GM21360 (cell line): ENCODE measurements around the gene PRR15L.
"Not testable (repeated sequence)": the region's sequence is repeated elsewhere in the genome, so short reads cannot be mapped to it uniquely, and the experiment has no call there.

Experiments used
- ATAC-seq: cut with Tn5 transposase; IDR thresholded peaks from one replicate; pipeline ENCODE4 v1.9.1; 2021; ENCODE audit warnings: mild to moderate bottlenecking, moderate library complexity; ENCODE audit not compliant: unreplicated experiment

The PRR15L gene

DNA sequence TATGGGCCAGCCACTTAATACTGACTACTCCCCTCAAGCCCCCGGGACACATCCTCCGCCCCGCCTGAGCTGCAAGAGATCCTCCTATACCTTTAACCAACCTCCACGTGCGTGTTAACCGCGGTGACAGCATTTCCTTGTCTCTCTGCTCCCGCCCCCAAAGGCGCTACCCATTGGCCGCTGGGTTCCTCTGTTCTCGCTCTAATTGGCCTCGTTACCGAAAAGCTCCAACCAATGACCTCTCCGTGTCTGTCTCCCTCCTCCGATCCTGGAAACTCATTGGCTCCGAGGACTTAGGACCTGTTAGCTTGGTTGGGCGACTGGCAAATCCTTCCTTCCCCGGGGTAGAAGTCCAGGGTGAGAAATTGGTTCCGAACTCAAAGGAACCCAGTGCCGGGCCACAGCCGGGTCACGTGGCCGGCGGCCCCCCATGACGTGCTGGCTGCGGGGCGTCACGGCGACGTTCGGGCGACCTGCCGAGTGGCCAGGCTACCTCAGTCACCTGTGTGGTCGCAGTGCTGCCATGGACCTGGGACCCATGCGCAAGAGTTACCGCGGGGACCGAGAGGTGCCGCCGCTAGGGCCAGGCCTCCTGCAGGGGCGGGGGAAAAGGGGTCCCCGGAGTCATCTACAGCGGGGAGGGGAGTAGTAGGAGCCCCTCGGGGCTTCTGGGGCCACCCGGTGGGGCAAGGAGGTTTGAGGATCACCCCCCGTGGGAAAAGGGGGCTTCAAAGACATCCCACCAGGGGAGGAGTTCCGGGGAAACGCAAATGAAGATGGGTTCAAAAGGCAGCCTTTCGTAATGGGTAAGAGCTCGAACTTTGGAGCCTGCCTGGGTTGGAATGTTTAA, 16.2 kb downstream of the PRR15L start, which contains the start of gene PNPO:
TSS of gene PNPO (plus strand) at position 326 of the 850 bp plus-strand sequence. CDS start at position 431, 105 bp downstream.
- peak; percentile 84 for ATAC-seq

GRCh38 chr17:47937941-47938340, 19.7 kb downstream of the PRR15L start:
- no peak for ATAC-seq

DNA sequence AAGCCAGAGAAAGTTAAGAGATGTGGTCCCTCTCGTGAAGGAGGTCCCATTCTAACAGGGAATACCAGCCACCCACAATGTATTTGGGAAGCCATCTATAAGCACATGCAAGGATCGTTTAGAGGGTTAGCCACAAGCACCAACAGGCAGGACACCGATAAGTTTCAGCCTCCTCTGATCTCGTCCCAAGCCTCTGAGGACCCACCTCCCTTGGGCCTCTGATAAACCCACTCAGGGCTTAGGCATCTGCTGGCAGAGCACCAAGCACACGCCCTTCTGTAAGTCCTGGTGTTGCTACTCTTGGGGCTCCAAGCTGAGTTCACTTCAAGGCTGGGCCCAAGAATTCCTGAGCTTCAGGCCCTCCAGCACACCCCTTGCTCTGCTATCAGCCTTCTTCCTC, 21.7 kb downstream of the PRR15L start:
- ATAC-seq, result no peak

GRCh38 chr17:47935468-47935867, 22.2 kb downstream of the PRR15L start:
- not testable (repeated sequence) for ATAC-seq

DNA sequence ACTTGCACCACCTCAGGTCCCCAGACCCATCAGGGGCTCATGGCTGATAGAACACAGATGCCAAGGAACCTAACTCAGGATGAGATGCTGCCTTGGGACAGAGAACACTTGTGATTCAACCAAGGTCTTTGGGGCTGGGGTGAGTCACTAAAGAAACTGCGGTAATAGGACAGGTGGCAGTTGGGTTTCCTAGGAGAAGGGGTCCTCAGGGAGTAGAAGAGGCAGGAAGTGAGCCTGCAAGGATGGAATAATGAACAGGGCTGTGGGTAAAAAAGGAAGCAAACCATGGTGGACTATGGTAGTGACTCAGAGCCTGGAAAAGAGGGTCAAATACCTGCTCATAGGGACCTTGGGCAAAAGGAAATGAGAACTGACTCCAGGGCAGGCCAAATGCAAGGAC, 22.8 kb downstream of the PRR15L start:
- no peak for ATAC-seq

DNA sequence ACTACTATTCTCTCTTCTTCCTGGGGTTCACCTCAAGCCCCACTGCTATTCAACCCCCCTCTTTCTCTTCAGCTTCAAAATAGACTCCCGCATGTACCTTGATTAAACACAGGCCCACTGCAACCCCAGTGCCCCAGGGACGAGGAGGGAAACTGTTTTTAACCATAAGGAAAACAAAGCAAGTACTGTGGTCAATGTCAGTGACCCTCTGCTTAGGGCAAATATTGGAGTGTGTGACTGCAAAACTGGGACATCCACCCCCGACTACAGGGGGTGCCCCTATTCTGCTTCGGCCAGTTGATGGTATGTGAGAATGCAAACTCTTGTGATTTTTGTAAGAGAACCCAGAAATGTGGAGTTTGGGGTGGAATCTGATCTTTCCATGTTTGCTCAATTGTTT, 25.8 kb downstream of the PRR15L start:
- ATAC-seq, result no peak

DNA sequence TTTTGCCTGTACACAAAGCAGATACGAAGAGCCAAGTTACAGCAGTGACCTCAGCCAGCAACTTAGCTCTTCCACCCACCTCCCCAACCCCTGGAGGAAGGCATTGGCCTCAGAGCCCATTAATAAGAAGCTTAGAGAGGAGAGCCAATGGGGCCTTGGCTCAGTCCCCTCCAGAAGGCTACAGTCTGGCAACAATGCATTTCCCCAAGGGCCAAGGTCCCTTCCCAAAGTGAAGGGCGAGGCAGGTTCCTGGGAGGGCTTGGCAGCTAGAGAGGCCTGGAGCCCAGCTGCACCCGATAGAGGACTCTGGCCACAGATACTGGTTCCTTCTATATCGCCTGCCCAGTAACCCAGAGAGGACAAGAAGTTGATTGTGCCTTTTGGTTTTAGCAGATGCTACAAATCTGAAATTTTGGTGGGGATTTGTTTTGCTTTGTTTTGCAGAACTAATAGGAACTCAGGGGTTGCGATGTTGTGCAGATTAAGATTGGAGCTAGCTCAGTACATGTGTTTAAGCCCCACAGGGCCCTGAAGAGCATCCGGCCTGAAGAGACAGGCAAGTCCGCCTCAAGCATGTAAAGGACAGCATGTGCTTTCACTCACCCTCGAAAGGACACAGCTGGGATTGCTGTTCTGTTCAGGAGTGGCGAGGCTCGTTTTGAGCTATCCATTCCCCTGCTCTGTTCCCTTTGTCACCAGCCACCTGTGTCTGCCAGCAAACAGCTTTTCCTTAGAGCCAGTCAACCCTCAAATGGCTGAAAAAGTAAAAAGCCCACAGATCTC, 28.3 kb downstream of the PRR15L start:
- no peak for ATAC-seq

DNA sequence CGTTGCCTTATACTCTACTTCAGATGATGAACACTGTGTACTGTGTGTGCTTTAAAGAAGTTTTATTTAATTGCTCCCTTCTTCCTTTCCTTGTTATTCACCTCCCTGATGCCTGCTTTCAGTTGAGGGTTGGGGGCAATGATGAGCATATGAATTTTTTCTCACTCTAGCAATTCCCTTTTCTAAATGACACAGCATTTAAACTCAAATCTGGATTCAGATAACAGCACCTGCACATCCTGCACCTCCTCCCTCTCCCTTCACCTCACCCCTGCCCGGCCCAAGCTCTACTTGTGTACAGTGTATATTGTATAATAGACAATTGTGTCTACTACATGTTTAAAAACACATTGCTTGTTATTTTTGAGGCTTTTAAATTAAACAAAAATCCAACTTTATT, 29.3 kb downstream of the PRR15L start:
- no peak for ATAC-seq

- ATAC-seq, result no peak
Measured at GRCh38 chr17:47927821-47928400, 29.8 kb downstream of the PRR15L start.

- ATAC-seq, result no peak
Measured at GRCh38 chr17:47925678-47925988, 32.0 kb downstream of the PRR15L start.

- no peak for ATAC-seq
Measured at GRCh38 chr17:47924785-47925677, 32.7 kb downstream of the PRR15L start.

DNA sequence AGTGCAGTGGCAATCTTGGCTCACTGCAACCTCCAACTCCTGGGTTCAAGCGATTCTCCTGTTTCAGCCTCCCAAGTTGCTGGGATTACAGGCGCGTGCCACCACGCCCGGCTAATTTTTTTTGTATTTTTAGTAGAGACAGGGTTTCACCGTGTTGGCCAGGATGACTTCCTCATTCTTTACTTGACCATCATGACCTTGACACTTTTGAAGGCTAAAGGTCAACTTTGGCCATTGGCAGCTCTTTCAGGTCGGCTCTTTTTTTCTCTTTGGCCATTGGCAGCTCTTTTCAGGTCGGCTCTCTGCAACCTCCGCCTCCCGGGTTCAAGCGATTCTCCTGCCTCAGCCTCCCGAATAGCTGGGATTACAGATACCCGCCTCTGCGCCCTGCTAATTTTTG, 37.8 kb downstream of the PRR15L start:
- ATAC-seq, result not testable (repeated sequence)

DNA sequence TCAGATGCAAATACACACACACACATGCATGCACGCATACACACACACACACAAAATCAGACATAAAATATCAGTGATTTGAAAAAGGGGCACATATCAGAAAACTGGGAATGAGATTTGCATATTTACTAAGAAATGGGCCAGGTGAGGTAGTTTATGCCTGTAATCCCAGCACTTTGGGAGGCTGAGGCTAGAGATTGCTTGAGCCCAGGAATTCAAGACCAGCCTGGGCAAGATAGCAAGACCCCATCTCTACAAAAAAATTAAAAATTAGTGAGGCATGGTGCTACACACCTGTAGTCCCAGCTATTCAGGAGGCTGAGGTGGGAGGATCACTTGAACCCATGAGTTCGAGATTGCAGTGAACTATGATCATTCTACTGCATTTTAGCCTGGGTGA, 38.7 kb downstream of the PRR15L start:
- no peak for ATAC-seq

GRCh38 chr17:47918006-47918405, 39.7 kb downstream of the PRR15L start:
- no peak for ATAC-seq

- no peak for ATAC-seq
Measured at GRCh38 chr17:47917581-47917980, 40.1 kb downstream of the PRR15L start.

GRCh38 chr17:47916489-47917208, 41.0 kb downstream of the PRR15L start:
- no peak for ATAC-seq

- no peak for ATAC-seq
Measured at GRCh38 chr17:47915776-47916398, 41.8 kb downstream of the PRR15L start.

DNA sequence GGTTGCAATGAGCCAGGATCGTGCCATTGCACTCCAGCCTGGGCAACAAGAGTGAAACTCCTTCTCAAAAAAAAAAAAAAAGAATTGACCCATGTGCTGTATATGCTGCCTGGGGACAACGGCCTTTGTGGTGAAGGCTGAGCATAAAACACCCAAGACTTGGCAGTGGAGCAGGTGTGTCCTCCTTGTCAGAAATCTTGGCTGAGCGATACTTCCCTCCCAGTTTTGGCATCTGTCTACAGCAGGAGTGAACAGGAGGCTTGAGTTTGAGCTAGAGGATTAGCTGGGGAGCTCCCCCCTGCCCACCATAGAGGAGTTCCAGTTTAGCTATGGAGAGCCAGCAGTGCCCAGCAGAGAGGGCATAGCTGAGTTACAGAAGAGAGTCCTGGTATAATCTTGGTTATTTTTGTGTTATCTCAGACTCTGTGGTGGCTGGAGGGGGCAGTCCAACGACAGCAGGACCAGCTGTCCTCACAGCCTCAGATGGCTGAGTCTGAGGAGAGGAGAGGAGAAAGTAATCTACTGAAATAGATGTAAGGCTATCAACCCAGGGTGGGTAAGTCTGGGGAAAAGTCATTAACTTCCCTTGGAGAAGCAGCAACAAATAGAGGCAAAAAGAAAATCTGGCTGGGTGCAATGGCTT, 43.3 kb downstream of the PRR15L start:
- ATAC-seq, result no peak

DNA sequence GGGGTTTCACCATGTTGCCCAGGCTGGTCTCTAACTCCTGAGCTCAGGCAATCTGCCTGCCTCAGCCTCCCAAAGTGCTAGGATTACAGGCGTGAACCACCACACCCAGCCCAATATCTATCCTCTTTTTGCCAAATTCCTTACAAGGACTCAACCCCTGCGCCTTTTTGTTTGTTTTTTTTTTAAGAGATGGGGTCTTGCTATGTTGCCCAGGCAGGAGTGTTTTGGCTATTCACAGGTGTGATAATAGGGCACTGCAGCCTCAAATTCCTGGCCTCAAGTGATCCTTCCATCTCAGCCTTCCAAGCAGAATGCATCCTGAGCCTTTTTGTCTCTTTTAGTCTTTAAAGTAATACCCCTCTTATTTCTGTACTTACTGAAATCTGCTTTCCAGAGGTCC, 44.6 kb downstream of the PRR15L start:
- ATAC-seq, result no peak
